SK-N-SH (cell line): Measurements from ENCODE around the gene AGGF1. TPM values are rescaled to one million over a fixed set of nuclear protein-coding genes. Genes with fewer than 3 reads are reported as not detected.

ENCODE experiments used
- CTCF ChIA-PET: fragments of 300-600, 350-600 bp; formaldehyde crosslinking; extraction: SDS; loops from one replicate; lab custom pipeline; 2021; lab: Yijun Ruan, JAX
- POLR2A ChIA-PET: fragments of 350-600 bp; sonication (Branson Sonifier 250); formaldehyde crosslinking; extraction: SDS; loops from one replicate; lab custom pipeline; 2020; ENCODE audit warnings: antibody characterized with exemption, inconsistent platforms; lab: Yijun Ruan, JAX
- DNase-seq: peaks from one replicate; pipeline ENCODE4 v3.0.0; 2012
- H2AFZ ChIP-seq: fragments of 200-600 bp; sonication (generic); 2 replicates; pipeline ENCODE4 v1.8.1; 2016; ENCODE audit warnings: antibody characterized with exemption, mild to moderate bottlenecking, low read depth
- H3F3A ChIP-seq: fragments of 200-600 bp; sonication (generic); replicated peaks from 2 replicates; pipeline ENCODE3; 2016; ENCODE audit warnings: antibody characterized with exemption, mild to moderate bottlenecking; ENCODE audit not compliant: insufficient read depth
- H3K27ac ChIP-seq, 2 experiments: fragments of 200-500 bp in 1 of 2; fragments of 200-600 bp in 1 of 2; sonication (Bioruptor generic) in 1 of 2; sonication (generic), shearing (Covaris generic) in 1 of 2; 2 replicates each; pipeline versions ENCODE4 v1.5.1 to v1.6.1; 2014 to 2016; ENCODE audit warnings: low read depth in 2 of 2, inconsistent platforms in 1 of 2, low read length in 1 of 2, mild to moderate bottlenecking in 1 of 2, mixed read lengths in 1 of 2
- H3K27me3 ChIP-seq: fragments of 200-600 bp; sonication (generic), shearing (Covaris generic); 2 replicates; pipeline ENCODE4 v1.6.1; 2016; ENCODE audit warnings: mixed run types; ENCODE audit not compliant: insufficient read depth
- H3K36me3 ChIP-seq, 2 experiments: fragments of 200-500 bp in 1 of 2; fragments of 200-600 bp in 1 of 2; sonication (Bioruptor generic) in 1 of 2; sonication (generic) in 1 of 2; replicated peaks in 1 of 2; 2 replicates each; pipeline versions ENCODE3 to v1.5.1; 2014 to 2016; ENCODE audit warnings: low read length in 1 of 2, mild to moderate bottlenecking in 1 of 2; ENCODE audit not compliant: insufficient read depth in 2 of 2, control insufficient read depth in 1 of 2
- H3K4me1 ChIP-seq, 2 experiments: fragments of 200-500 bp in 1 of 2; fragments of 200-600 bp in 1 of 2; sonication (Bioruptor generic) in 1 of 2; sonication (generic), shearing (Covaris generic) in 1 of 2; 2 replicates each; pipeline versions ENCODE4 v1.5.1 to v1.6.1; 2014 to 2016; ENCODE audit warnings: low read depth in 1 of 2, low read length in 1 of 2, mixed run types in 1 of 2; ENCODE audit not compliant: insufficient read depth in 2 of 2, control insufficient read depth in 1 of 2
- H3K4me2 ChIP-seq: fragments of 200-600 bp; sonication (generic), shearing (Covaris generic); 2 replicates; pipeline ENCODE4 v1.6.1; 2017; ENCODE audit warnings: mixed run types
- H3K4me3 ChIP-seq, 2 experiments: fragments of 200-500 bp in 1 of 2; fragments of 200-600 bp in 1 of 2; sonication (Bioruptor generic) in 1 of 2; sonication (generic), shearing (Covaris generic) in 1 of 2; 2 replicates each; pipeline versions ENCODE4 v1.5.1 to v1.8.1; 2014 to 2016; ENCODE audit warnings: low read depth in 2 of 2, inconsistent platforms in 1 of 2, low read length in 1 of 2, mild to moderate bottlenecking in 1 of 2, mixed read lengths in 1 of 2, moderate library complexity in 1 of 2
- H3K79me2 ChIP-seq: fragments of 200-600 bp; sonication (generic); 2 replicates; pipeline ENCODE4 v1.8.1; 2017; ENCODE audit warnings: mild to moderate bottlenecking; ENCODE audit not compliant: insufficient read depth
- H3K9ac ChIP-seq: fragments of 200-600 bp; sonication (generic); 2 replicates; pipeline ENCODE4 v1.6.1; 2017; ENCODE audit warnings: mixed run types
- H3K9me2 ChIP-seq: fragments of 200-600 bp; sonication (generic); 2 replicates; pipeline ENCODE4 v1.6.1; 2017; ENCODE audit warnings: mixed run types
- H3K9me3 ChIP-seq: fragments of 200-600 bp; sonication (generic); 2 replicates; pipeline ENCODE4 v1.6.1; 2017; ENCODE audit warnings: mixed run types, mild to moderate bottlenecking, moderate library complexity
- H4K20me1 ChIP-seq: fragments of 200-600 bp; sonication (generic); 2 replicates; pipeline ENCODE4 v1.6.1; 2017; ENCODE audit warnings: mild to moderate bottlenecking, mixed run types; ENCODE audit not compliant: insufficient read depth
- ELF1 ChIP-seq: IDR thresholded peaks from 2 replicates; pipeline ENCODE4 v1.4.0; 2012
- EZH2phosphoT487 ChIP-seq: fragments of 200-600 bp; sonication (generic); IDR thresholded peaks from 2 replicates; pipeline ENCODE4 v1.6.1; 2017; ENCODE audit warnings: low read depth, mixed run types, mild to moderate bottlenecking, antibody characterized with exemption, moderate library complexity, borderline replicate concordance
- FOXJ3 ChIP-seq: sonication (generic); formaldehyde crosslinking; IDR thresholded peaks from 2 replicates; pipeline ENCODE4 v1.5.1; 2020; ENCODE audit warnings: mild to moderate bottlenecking, missing genetic modification reagents
- FOXM1 ChIP-seq: IDR thresholded peaks from 2 replicates; pipeline ENCODE4 v1.4.0; 2012; ENCODE audit warnings: low read depth, mild to moderate bottlenecking
- GATA2 ChIP-seq: sonication (generic); formaldehyde crosslinking; IDR thresholded peaks from 2 replicates; pipeline ENCODE4 v1.5.0; 2020; ENCODE audit warnings: mild to moderate bottlenecking, missing genetic modification reagents
- JUND ChIP-seq: IDR thresholded peaks from 2 replicates; pipeline ENCODE4 v1.4.0; 2012
- MXI1 ChIP-seq: IDR thresholded peaks from 2 replicates; pipeline ENCODE4 v1.6.1; 2012; ENCODE audit warnings: mild to moderate bottlenecking, low read depth, low read length, improper control_type of control experiment
- NFIC ChIP-seq: IDR thresholded peaks from 2 replicates; pipeline ENCODE4 v1.4.0; 2012; ENCODE audit warnings: borderline replicate concordance
- NRF1 ChIP-seq: IDR thresholded peaks from 2 replicates; pipeline ENCODE4 v1.6.1; 2012; ENCODE audit warnings: low read depth, mild to moderate bottlenecking, low read length
- RAD21 ChIP-seq: IDR thresholded peaks from 2 replicates; pipeline ENCODE4 v1.6.1; 2012; ENCODE audit warnings: mild to moderate bottlenecking, low read length
- RCOR1 ChIP-seq: fragments of 150-350 bp; IDR thresholded peaks from 2 replicates; pipeline ENCODE4 v1.6.1; 2017; ENCODE audit warnings: antibody characterized with exemption, low read length
- RXRA ChIP-seq: IDR thresholded peaks from 2 replicates; pipeline ENCODE4 v1.4.0; 2012; ENCODE audit warnings: low read depth, mild to moderate bottlenecking, borderline replicate concordance
- TEAD4 ChIP-seq: IDR thresholded peaks from 2 replicates; pipeline ENCODE4 v1.4.0; 2012; ENCODE audit warnings: mild to moderate bottlenecking, borderline replicate concordance; ENCODE audit not compliant: insufficient read depth
- YY1 ChIP-seq: IDR thresholded peaks from 2 replicates; pipeline ENCODE4 v1.4.0; 2012; ENCODE audit warnings: low read depth, mild to moderate bottlenecking
- WGBS: methylation state at CpG from one replicate; pipeline ENCODE4 v1.1.6; 2017; ENCODE audit warnings: low lambda C conversion rate; 5-methylcytosine and 5-hydroxymethylcytosine counted together
- polyA plus RNA-seq, 3 experiments: library from polyadenylated mRNA; depleted of rRNA; stranded (reverse); fragments of >200 nt; gene quantifications; 2 replicates each; pipeline ENCODE4 v1.2.3, GENCODE V29; 2012
- TF ChIP-seq, protein P1 (sequence below): fragments of 200-600 bp; sonication (generic); IDR thresholded peaks from 2 replicates; pipeline ENCODE4 v1.6.1; 2017; ENCODE audit warnings: antibody characterized with exemption, mild to moderate bottlenecking, moderate library complexity
- TF ChIP-seq, protein P2 (sequence below): IDR thresholded peaks from 2 replicates; pipeline ENCODE4 v1.4.0; 2012; ENCODE audit warnings: low read depth, borderline replicate concordance
- TF ChIP-seq, protein P3 (sequence below): IDR thresholded peaks from 2 replicates; pipeline ENCODE4 v1.4.0; 2012; ENCODE audit warnings: low read depth, borderline replicate concordance

The AGGF1 gene
- polyA plus RNA-seq, 1 of the 3 experiments (the other 2 are of a cell fraction) = 9.8 TPM

DNA sequence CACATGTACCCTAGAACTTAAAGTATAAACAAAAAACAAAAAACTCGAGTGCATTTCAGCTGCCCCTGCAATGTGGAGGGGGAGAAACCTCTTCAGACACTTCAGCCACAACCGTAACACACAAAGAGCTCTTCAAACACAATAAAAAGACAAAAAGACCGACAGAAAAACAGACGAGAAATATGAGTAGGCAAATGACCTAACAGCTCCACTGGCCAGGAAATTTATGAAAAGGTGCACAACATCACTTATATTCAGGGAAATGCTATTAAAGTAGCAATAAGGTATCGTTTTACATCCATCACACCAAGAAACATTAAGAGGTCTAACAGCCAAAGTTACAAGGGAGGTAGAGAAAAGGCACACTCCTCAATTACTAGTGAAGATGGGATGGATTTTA lies 50.7 kb downstream of the AGGF1 start:
- Histone ChIP-seq H3K36me3 (peaks cover 4 to 8% of the 10 kb centered on the region in 2 experiments), H3K9me2 (no peaks in the 10 kb centered on the region), H3K9me3 (no peaks in the 10 kb centered on the region), H3K79me2 (no peaks in the 10 kb centered on the region), H2AFZ (no peak overlapping the region), H3K9ac (no peak overlapping the region), H3K27ac (no peak overlapping the region), H4K20me1 (no peaks in the 10 kb centered on the region), H3F3A (peaks cover 7% of the 10 kb centered on the region), H3K27me3 (no peaks in the 10 kb centered on the region), H3K4me1 (peaks cover 0 to 4% of the 10 kb centered on the region in 2 experiments; a peak in 2 of 4 replicates), H3K4me2 (no peak overlapping the region), H3K4me3 (no peak overlapping the region)
- POLR2A ChIA-PET = no interaction called here
- CTCF ChIA-PET = interaction anchor here (1.0 kb wide), 1 partner anchor 212 kb away, joined by 3 read pairs; no protein-coding TSS in a partner anchor
- DNase-seq = no peak
- TF ChIP-seq YY1 (no peak), JUND (no peak), RAD21 (no peak), ELF1 (no peak), FOXJ3 (no peak), MXI1 (no peak), RCOR1 (no peak), EZH2phosphoT487 (no peak), GATA2 (CRISPR knock-in tag) (no peak), FOXM1 (no peak), NRF1 (no peak), RXRA (no peak), NFIC (no peak), TEAD4 (no peak)
- TF ChIP-seq, protein P1, sequence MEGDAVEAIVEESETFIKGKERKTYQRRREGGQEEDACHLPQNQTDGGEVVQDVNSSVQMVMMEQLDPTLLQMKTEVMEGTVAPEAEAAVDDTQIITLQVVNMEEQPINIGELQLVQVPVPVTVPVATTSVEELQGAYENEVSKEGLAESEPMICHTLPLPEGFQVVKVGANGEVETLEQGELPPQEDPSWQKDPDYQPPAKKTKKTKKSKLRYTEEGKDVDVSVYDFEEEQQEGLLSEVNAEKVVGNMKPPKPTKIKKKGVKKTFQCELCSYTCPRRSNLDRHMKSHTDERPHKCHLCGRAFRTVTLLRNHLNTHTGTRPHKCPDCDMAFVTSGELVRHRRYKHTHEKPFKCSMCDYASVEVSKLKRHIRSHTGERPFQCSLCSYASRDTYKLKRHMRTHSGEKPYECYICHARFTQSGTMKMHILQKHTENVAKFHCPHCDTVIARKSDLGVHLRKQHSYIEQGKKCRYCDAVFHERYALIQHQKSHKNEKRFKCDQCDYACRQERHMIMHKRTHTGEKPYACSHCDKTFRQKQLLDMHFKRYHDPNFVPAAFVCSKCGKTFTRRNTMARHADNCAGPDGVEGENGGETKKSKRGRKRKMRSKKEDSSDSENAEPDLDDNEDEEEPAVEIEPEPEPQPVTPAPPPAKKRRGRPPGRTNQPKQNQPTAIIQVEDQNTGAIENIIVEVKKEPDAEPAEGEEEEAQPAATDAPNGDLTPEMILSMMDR = no peak
- TF ChIP-seq, protein P2, sequence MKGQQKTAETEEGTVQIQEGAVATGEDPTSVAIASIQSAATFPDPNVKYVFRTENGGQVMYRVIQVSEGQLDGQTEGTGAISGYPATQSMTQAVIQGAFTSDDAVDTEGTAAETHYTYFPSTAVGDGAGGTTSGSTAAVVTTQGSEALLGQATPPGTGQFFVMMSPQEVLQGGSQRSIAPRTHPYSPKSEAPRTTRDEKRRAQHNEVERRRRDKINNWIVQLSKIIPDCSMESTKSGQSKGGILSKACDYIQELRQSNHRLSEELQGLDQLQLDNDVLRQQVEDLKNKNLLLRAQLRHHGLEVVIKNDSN = no peak
- TF ChIP-seq, protein P3, sequence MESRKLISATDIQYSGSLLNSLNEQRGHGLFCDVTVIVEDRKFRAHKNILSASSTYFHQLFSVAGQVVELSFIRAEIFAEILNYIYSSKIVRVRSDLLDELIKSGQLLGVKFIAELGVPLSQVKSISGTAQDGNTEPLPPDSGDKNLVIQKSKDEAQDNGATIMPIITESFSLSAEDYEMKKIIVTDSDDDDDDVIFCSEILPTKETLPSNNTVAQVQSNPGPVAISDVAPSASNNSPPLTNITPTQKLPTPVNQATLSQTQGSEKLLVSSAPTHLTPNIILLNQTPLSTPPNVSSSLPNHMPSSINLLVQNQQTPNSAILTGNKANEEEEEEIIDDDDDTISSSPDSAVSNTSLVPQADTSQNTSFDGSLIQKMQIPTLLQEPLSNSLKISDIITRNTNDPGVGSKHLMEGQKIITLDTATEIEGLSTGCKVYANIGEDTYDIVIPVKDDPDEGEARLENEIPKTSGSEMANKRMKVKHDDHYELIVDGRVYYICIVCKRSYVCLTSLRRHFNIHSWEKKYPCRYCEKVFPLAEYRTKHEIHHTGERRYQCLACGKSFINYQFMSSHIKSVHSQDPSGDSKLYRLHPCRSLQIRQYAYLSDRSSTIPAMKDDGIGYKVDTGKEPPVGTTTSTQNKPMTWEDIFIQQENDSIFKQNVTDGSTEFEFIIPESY = no peak
- WGBS = 94% methylated on average over 5 of the region's 5 CpGs
